SK-N-SH treated with all-trans-retinoic acid at 6 μM for 48 hours (cell line): ENCODE data around the gene CAPN6.
A peak's percentile ranks its signal among the peaks of the same experiment; 100 is the strongest.

Experiments used
- ATAC-seq: fragments of 200-7000 bp; cut with Tn5 transposase; 3 replicates; pipeline ENCODE4 v1.9.1; 2020; ENCODE audit warnings: mild to moderate bottlenecking, moderate library complexity
- ARNTL ChIP-seq: fragments of 450-650 bp; formaldehyde crosslinking; IDR thresholded peaks from 2 replicates; pipeline ENCODE4 v1.5.0; 2020; ENCODE audit warnings: low read depth, mild to moderate bottlenecking, moderate library complexity, borderline replicate concordance
- BACH2 ChIP-seq: fragments of 250-450 bp; sonication (Bioruptor Pico); IDR thresholded peaks from 2 replicates; pipeline ENCODE4 v1.9.0; 2021; ENCODE audit warnings: mild to moderate bottlenecking, borderline replicate concordance
- CSDC2 ChIP-seq: fragments of 250-450 bp; sonication (Bioruptor Pico); IDR thresholded peaks from 2 replicates; pipeline ENCODE4 v1.5.0; 2020; ENCODE audit warnings: mild to moderate bottlenecking, moderate library complexity
- CSRNP3 ChIP-seq: fragments of 250-450 bp; sonication (Bioruptor Pico); IDR thresholded peaks from 2 replicates; pipeline ENCODE4 v1.5.1; 2021; ENCODE audit warnings: mild to moderate bottlenecking, moderate library complexity
- ESRRG ChIP-seq: fragments of 250-450 bp; sonication (Bioruptor Pico); IDR thresholded peaks from 2 replicates; pipeline ENCODE4 v1.6.1; 2021; ENCODE audit warnings: mild to moderate bottlenecking
- GLIS3 ChIP-seq: fragments of 250-450 bp; sonication (Bioruptor Pico); IDR thresholded peaks from 2 replicates; pipeline ENCODE4 v1.5.0; 2020; ENCODE audit warnings: mild to moderate bottlenecking, moderate library complexity
- ISL1 ChIP-seq: fragments of 250-450 bp; sonication (Bioruptor Pico); IDR thresholded peaks from 2 replicates; pipeline ENCODE4 v2.1.2; 2022; ENCODE audit warnings: mild to moderate bottlenecking, moderate library complexity
- OSR1 ChIP-seq: fragments of 250-450 bp; sonication (Bioruptor Pico); IDR thresholded peaks from 2 replicates; pipeline ENCODE4 v1.8.0; 2022; ENCODE audit warnings: moderate library complexity, mild to moderate bottlenecking, inconsistent platforms
- POU6F1 ChIP-seq: fragments of 250-450 bp; sonication (Bioruptor Pico); IDR thresholded peaks from 2 replicates; pipeline ENCODE4 v1.8.0; 2021; ENCODE audit warnings: low read depth, mild to moderate bottlenecking, moderate library complexity, borderline replicate concordance
- PPARA ChIP-seq: fragments of 250-450 bp; sonication (Bioruptor Pico); IDR thresholded peaks from 2 replicates; pipeline ENCODE4 v1.5.0; 2020; ENCODE audit warnings: mild to moderate bottlenecking, borderline replicate concordance
- RARB ChIP-seq: fragments of 250-450 bp; sonication (Bioruptor Pico); IDR thresholded peaks from 2 replicates; pipeline ENCODE4 v1.8.0; 2021; ENCODE audit warnings: mild to moderate bottlenecking, moderate library complexity
- SNAI2 ChIP-seq: fragments of 250-450 bp; sonication (Bioruptor Pico); IDR thresholded peaks from 2 replicates; pipeline ENCODE4 v1.5.0; 2020; ENCODE audit warnings: mild to moderate bottlenecking, moderate library complexity
- TCF4 ChIP-seq: fragments of 250-450 bp; sonication (Bioruptor Pico); IDR thresholded peaks from 2 replicates; pipeline ENCODE4 v1.8.0; 2021; ENCODE audit warnings: mild to moderate bottlenecking, moderate library complexity, borderline replicate concordance
- TOX ChIP-seq: fragments of 250-450 bp; sonication (Bioruptor Pico); IDR thresholded peaks from 2 replicates; pipeline ENCODE4 v1.8.0; 2021; ENCODE audit warnings: mild to moderate bottlenecking, moderate library complexity, borderline replicate concordance
- ZC3H10 ChIP-seq: fragments of 250-450 bp; sonication (Bioruptor Pico); IDR thresholded peaks from 2 replicates; pipeline ENCODE4 v1.5.1; 2021; ENCODE audit warnings: mild to moderate bottlenecking, moderate library complexity
- ZFP3 ChIP-seq: fragments of 250-450 bp; sonication (Bioruptor Pico); IDR thresholded peaks from 2 replicates; pipeline ENCODE4 v1.5.0; 2020; ENCODE audit warnings: mild to moderate bottlenecking, moderate library complexity
- ZFP30 ChIP-seq: fragments of 450-650 bp; formaldehyde crosslinking; IDR thresholded peaks from 2 replicates; pipeline ENCODE4 v1.5.0; 2022; ENCODE audit warnings: mild to moderate bottlenecking, moderate library complexity
- ZNF565 ChIP-seq: fragments of 450-650 bp; formaldehyde crosslinking; conservative IDR thresholded peaks from 2 replicates; pipeline ENCODE4 v1.5.0; 2020; ENCODE audit warnings: low read depth, mild to moderate bottlenecking, moderate library complexity
- ZNF70 ChIP-seq: fragments of 450-650 bp; formaldehyde crosslinking; IDR thresholded peaks from 2 replicates; pipeline ENCODE4 v1.5.0; 2020; ENCODE audit warnings: mild to moderate bottlenecking, moderate library complexity
- ZNF8 ChIP-seq: fragments of 450-650 bp; formaldehyde crosslinking; IDR thresholded peaks from 2 replicates; pipeline ENCODE4 v1.5.0; 2020; ENCODE audit warnings: mild to moderate bottlenecking, moderate library complexity
- TF ChIP-seq, protein P1 (sequence below): fragments of 250-450 bp; sonication (Bioruptor Pico); IDR thresholded peaks from 2 replicates; pipeline ENCODE4 v1.8.0; 2020; ENCODE audit warnings: mild to moderate bottlenecking, moderate library complexity, borderline replicate concordance
- TF ChIP-seq, protein P2 (sequence below): fragments of 250-450 bp; sonication (Bioruptor Pico); IDR thresholded peaks from 2 replicates; pipeline ENCODE4 v1.5.1; 2020; ENCODE audit warnings: low read depth, mild to moderate bottlenecking, moderate library complexity

CAPN6 gene

GRCh38 chrX:111254896-111255693 is 15.2 kb downstream of the CAPN6 start:
- ATAC-seq, result no peak; the same call in 2 of the 3 replicates
- TF ChIP-seq ISL1 (peak; percentile 47), ZC3H10 (no peak)

DNA sequence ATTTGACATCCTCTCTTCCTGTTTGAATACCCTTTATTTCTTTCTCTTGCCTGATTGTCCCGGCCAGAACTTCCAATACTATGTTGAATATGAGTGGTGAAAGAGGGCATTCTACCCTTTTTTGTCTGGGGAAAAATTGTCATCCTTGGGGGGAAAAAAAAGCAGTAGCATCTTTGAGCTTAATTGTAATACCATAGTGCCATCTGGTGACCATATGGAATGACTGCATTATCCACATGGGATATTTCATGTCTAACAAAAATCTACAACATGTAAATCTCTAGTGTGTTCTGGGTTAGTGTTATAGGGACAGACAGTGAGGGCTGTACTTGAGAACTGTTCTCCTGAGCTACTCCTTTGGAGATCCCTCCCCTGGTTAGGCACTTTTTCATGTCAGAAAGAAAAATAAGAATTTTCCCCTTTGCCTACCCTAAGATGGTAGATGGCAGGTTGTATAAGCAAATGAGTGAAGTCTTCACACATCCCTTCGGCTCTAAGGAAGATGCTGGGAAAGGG is 26.0 kb downstream of the CAPN6 start:
- no peak for TF ChIP-seq ZNF565 (CRISPR knock-in tag)
- TF ChIP-seq ZNF8 (CRISPR knock-in tag), result no peak
- TF ChIP-seq CSDC2 (CRISPR knock-in tag), result no peak
- TF ChIP-seq, protein P1, sequence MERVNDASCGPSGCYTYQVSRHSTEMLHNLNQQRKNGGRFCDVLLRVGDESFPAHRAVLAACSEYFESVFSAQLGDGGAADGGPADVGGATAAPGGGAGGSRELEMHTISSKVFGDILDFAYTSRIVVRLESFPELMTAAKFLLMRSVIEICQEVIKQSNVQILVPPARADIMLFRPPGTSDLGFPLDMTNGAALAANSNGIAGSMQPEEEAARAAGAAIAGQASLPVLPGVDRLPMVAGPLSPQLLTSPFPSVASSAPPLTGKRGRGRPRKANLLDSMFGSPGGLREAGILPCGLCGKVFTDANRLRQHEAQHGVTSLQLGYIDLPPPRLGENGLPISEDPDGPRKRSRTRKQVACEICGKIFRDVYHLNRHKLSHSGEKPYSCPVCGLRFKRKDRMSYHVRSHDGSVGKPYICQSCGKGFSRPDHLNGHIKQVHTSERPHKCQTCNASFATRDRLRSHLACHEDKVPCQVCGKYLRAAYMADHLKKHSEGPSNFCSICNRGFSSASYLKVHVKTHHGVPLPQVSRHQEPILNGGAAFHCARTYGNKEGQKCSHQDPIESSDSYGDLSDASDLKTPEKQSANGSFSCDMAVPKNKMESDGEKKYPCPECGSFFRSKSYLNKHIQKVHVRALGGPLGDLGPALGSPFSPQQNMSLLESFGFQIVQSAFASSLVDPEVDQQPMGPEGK, result no peak
- no peak for TF ChIP-seq ZFP30 (CRISPR knock-in tag)
- TF ChIP-seq ZFP3, result no peak
- TF ChIP-seq RARB, result no peak
- no peak for TF ChIP-seq TCF4 (CRISPR knock-in tag)
- no peak for TF ChIP-seq CSRNP3
- no peak for TF ChIP-seq BACH2 (CRISPR knock-in tag)
- no peak for TF ChIP-seq TOX
- TF ChIP-seq ISL1, result no peak
- no peak for TF ChIP-seq ESRRG (CRISPR knock-in tag)
- TF ChIP-seq PPARA (CRISPR knock-in tag), result no peak
- TF ChIP-seq, protein P2, sequence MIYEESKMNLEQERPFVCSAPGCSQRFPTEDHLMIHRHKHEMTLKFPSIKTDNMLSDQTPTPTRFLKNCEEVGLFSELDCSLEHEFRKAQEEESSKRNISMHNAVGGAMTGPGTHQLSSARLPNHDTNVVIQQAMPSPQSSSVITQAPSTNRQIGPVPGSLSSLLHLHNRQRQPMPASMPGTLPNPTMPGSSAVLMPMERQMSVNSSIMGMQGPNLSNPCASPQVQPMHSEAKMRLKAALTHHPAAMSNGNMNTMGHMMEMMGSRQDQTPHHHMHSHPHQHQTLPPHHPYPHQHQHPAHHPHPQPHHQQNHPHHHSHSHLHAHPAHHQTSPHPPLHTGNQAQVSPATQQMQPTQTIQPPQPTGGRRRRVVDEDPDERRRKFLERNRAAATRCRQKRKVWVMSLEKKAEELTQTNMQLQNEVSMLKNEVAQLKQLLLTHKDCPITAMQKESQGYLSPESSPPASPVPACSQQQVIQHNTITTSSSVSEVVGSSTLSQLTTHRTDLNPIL (CRISPR knock-in tag), result no peak
- TF ChIP-seq OSR1, result no peak
- TF ChIP-seq ZC3H10, result no peak
- TF ChIP-seq ARNTL (CRISPR knock-in tag), result no peak
- no peak for TF ChIP-seq SNAI2 (CRISPR knock-in tag)
- TF ChIP-seq, all 23 proteins: peak for 0
- ATAC-seq, result no peak

DNA sequence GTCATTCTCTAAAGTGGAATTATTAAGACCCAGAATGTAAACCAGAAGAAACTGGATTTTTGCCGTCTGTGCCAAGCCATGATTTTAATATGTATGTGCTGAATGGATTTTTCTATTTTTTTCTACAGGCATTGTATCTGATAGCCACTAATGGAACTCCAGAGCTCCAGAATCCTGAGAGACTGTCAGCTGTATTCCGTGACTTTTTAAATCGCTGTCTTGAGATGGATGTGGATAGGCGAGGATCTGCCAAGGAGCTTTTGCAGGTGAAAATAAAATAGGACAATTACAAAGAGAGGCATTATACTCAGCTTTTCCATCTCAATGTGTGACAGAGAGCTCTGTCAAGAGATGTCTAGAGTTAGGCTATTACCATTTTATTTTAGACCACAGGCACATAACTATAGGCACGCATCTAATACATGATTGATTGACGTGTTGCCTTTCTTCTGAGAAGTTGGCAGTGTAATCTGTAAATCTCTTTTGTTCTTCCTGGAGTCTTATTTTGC is 53.9 kb downstream of the CAPN6 start:
- no peak for TF ChIP-seq PPARA (CRISPR knock-in tag)
- TF ChIP-seq, all 23 proteins: peak for 0
- no peak for ATAC-seq

- TF ChIP-seq POU6F1 (no peak), ZFP3 (no peak), ZFP30 (CRISPR knock-in tag) (no peak), ZNF565 (CRISPR knock-in tag) (no peak), GLIS3 (CRISPR knock-in tag) (no peak), ESRRG (CRISPR knock-in tag) (no peak), ZNF8 (CRISPR knock-in tag) (no peak), PPARA (CRISPR knock-in tag) (no peak), SNAI2 (CRISPR knock-in tag) (no peak), TOX (no peak), ARNTL (CRISPR knock-in tag) (no peak), ZNF70 (CRISPR knock-in tag) (no peak), CSRNP3 (no peak)
- TF ChIP-seq, protein P1, result no peak
- no peak for ATAC-seq
Measured at GRCh38 chrX:111207851-111208250, 62.4 kb downstream of the CAPN6 start.
